Fibroblast of the aortic adventitia (primary cell): ENCODE measurements around the gene WDR81. TPM values are rescaled to one million over a fixed set of nuclear protein-coding genes. Genes with fewer than 3 reads are reported as not detected.
A peak's percentile ranks its signal among the peaks of the same experiment; 100 is the strongest.
"Not testable (repeated sequence)": the region's sequence is repeated elsewhere in the genome, so short reads cannot be mapped to it uniquely, and the experiment has no call there.

Experiments used
- DNase-seq: peaks from one replicate; pipeline ENCODE4 v3.0.0-alpha.2; 2010; ENCODE audit warnings: low read depth
- H3K4me3 ChIP-seq: 2 replicates; pipeline ENCODE4 v1.5.1; 2011; ENCODE audit warnings: low read depth, mild to moderate bottlenecking, control low read depth, low read length, moderate library complexity
- CTCF ChIP-seq: IDR thresholded peaks from 2 replicates; pipeline ENCODE4 v1.5.1; 2011; ENCODE audit warnings: mild to moderate bottlenecking, low read length, control low read depth, inconsistent platforms; ENCODE audit not compliant: insufficient read depth
- total RNA-seq: library from RNA; depleted of rRNA; stranded (reverse); fragments of >200 nt; gene quantifications from 2 replicates; pipeline ENCODE4 v1.2.3, GENCODE V29; 2012; ENCODE audit warnings: low replicate concordance

The WDR81 gene
- total RNA-seq, 1 donor: 27.7 TPM

DNA sequence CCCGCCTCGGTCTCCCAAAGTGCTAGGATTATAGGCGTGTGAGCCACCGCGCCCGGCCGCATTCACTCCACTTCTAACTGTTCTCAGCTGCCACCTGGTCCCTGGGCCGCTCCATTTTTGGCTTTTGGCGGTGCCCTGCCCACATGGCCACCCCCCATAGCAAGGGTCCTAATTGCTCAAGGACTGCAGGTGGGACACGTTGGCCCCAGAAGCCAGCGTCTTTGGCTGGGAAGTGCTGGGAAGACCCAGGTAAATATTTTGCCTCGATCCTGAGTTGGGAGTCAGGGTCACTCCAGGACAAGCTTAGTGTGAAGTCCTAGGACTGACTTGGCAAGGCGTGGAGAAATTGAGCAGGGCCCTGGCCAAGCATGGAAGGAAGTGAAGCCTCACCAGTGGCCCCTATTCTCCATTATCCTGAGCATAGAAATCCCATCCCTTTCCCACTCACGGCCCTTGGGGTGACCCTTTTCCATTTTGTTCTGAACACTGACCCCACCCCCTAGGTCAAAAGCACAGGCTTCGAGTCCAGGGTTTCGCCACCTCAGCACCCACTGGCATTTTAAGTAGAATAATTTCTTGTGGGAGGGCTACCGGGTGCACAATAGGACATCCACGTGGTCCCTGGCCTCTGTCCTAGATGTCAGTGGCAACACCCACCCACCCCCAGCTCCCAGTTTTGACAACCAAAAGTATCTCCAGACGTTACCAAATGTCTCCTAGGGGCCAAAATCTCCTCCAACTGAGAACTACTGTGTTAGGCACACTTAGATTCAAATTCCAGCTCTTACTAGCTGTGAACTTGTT lies 5.9 kb upstream of the WDR81 start:
- H3K4me3 ChIP-seq: no peak overlapping the region
- DNase-seq: no peak
- TF ChIP-seq CTCF: no peak

- no peak overlapping the region for H3K4me3 ChIP-seq
- peak; percentile 67 for DNase-seq
- peak; percentile 99 for TF ChIP-seq CTCF
These were observed 3.6 kb upstream of the WDR81 start for GRCh38 chr17:1720856-1721386.

- H3K4me3 ChIP-seq: not testable (repeated sequence)
- DNase-seq: peak; percentile 71
These were observed 2.5 kb upstream of the WDR81 start for GRCh38 chr17:1722022-1722421.

DNA sequence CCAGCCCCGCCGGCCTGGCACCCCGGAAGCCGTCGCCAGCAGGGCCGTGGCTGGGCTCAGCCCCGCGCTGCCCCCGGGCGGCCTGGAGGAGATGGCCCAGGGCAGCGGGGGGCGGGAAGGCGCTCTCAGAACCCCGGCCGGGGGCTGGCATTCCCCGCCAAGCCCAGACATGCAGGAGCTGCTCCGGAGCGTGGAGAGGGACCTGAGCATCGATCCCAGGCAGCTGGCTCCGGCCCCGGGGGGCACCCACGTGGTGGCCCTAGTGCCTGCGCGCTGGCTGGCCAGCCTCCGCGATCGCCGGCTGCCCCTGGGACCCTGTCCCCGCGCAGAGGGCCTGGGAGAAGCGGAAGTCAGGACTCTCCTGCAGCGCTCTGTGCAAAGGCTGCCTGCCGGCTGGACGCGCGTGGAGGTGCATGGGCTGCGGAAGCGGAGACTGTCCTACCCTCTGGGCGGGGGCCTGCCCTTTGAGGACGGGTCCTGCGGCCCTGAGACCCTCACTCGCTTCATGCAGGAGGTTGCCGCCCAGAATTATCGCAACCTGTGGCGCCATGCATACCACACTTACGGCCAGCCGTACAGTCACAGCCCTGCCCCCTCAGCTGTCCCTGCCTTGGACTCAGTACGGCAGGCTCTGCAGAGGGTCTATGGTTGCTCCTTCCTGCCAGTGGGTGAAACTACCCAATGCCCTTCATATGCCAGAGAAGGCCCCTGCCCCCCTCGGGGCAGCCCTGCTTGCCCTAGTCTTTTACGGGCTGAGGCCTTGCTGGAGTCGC lies 551 bp downstream of the WDR81 start:
- TF ChIP-seq CTCF: no peak
- DNase-seq: no peak
- peak overlapping the region; percentile 73 for H3K4me3 ChIP-seq

DNA sequence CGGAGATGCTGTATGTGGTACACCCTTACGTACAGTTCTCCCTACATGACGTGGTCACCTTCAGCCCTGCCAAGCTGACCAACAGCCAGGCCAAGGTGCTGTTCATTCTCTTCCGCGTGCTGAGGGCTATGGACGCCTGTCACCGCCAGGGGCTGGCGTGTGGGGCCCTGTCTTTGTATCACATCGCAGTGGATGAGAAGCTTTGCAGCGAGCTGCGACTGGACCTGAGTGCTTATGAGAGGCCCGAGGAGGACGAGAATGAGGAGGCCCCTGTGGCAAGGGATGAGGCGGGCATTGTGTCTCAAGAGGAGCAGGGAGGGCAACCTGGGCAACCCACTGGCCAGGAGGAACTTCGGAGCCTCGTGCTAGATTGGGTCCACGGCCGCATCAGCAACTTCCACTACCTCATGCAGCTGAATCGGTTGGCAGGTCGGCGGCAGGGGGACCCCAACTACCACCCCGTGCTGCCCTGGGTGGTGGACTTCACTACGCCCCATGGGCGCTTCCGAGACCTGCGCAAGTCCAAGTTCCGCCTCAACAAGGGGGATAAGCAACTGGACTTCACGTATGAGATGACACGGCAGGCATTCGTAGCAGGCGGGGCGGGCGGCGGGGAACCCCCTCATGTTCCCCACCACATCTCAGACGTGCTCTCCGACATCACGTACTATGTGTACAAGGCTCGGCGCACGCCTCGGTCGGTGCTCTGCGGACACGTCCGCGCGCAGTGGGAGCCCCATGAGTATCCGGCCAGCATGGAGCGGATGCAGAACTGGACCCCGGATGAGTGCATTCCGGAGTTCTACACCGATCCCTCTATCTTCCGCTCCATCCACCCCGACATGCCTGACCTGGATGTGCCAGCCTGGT lies 1.4 kb downstream of the WDR81 start:
- DNase-seq: no peak
- TF ChIP-seq CTCF: no peak
- H3K4me3 ChIP-seq: peak overlapping the region; percentile 73

DNA sequence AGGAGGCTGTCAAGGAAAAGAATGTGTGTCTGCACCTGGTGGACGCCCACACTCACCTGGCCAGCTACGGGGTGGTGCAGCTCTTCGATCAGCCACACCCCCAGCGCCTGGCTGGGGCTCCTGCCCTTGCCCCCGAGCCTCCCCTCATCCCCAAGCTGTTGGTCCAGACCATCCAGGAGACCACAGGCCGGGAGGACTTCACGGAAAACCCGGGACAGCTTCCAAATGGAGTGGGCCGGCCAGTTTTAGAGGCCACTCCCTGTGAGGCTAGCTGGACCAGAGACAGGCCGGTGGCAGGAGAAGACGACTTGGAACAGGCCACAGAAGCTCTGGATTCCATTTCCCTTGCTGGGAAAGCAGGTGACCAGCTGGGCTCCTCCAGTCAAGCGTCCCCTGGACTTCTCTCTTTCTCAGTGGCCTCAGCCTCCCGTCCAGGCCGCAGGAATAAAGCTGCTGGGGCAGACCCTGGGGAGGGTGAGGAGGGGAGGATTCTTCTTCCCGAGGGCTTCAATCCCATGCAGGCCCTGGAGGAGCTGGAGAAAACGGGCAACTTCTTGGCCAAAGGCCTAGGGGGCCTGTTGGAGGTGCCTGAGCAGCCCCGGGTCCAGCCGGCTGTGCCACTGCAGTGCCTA lies 2.2 kb downstream of the WDR81 start:
- H3K4me3 ChIP-seq: no peak overlapping the region
- TF ChIP-seq CTCF: no peak
- DNase-seq: no peak
